ENCODE measurements around the gene LRRC42.

LRRC42 gene

DNA sequence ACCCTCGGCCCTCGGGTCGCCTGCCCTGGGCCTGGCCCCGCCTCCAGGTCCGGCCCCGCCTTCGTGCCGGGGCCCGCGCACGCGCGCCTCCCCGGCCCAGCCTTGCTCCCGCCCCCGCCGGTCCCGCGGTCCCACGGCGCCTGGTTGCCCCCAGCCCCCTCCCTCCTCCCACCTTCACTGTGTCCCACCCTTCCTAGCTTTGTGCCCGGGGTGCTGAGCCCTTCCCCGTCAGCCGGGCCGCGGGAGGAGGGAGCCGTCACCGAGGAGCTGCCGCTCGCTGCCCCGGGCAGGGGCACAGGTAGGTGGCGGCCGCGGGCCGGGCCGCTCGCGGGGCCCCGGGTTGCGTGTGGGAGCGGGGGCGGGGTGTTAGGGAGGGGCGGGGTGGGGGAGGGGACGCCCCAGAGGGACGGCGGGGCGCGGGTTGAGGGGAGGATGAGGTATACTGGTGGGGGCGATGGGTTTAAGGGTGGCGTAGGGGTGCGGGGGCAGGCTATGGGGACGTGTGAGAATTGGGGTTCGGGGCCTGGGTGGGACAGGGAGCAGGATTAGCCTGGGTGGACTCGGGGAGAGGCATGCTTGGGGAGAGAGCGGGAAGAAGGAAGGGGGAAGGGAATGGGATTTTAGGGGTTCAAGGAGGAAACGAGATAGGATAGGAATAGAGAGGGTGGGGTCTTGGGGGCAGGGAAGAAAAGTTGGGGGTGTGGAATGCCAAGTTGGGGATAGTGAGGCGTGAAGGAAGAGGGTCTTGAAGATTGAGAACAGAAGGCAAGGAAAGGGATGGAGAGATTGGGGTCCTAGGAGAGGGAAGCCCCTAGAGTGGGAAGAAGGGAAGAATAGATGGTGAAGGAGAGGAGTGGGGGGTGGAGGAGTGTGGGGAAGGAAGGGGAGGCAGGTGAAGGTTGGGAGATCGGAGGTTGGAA, at the start of gene LRRC42:
TSS of gene LRRC42 (plus strand) at position 99 of the 920 bp plus-strand sequence. CDS start 5,650 bp downstream, outside the sequence.
- DNase-seq (ENCODE audit: low read depth in 3 of 3): peak in 2 of 3 experiments; percentile 52 to 91

- no peak for DNase-seq (ENCODE audit: low read depth in 3 of 3)
These were observed 49.4 kb upstream of the LRRC42 start for GRCh38 chr1:53896635-53897229.

GRCh38 chr1:53899206-53899628, 46.9 kb upstream of the LRRC42 start:
- DNase-seq (ENCODE audit: low read depth in 3 of 3): no peak

- DNase-seq (ENCODE audit: low read depth in 3 of 3): no peak
These were observed 46.4 kb upstream of the LRRC42 start for GRCh38 chr1:53899708-53900107.

DNA sequence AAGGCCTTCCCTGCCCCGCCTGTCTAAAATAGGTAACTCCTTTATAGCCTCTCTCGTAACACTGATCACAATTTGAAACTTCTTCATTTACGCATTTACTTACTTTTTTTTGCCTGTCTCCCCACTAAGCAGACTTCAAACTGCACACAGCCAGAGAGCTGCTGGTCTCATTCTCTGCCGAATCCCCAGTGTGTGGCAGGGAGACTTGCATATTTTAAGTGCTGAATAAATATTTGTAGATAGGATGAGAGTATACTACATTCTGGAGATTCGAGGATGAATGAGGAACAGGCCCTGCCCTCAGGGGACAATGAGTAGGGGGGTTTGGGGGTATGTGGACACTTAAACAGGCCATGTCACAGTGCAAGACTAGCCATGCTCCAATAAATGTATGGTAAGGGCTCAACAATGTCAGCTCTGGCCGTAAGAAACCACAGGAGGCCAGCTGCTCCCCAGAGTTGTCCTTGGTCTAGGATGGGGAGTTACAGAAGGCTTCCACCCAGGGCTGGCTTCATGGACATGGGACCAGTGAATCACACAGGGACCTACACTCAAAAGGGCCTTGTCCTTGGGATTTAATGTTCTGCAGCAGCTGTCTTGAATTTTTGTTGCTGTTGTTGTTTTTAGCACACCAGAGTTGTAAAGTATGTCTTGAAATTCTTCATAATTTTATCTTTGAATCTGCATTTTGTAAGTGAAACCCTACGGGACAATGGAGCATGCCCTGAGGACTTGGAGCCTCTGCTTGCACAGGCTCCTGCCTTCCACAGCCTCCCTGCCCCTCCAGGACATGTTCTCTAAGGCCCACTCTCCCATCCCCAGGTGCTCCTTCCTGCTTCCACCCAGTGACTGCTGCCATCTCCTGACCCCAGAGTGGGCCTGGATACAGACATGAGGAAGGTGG, 43.7 kb upstream of the LRRC42 start:
- DNase-seq (ENCODE audit: low read depth in 3 of 3): no peak

DNA sequence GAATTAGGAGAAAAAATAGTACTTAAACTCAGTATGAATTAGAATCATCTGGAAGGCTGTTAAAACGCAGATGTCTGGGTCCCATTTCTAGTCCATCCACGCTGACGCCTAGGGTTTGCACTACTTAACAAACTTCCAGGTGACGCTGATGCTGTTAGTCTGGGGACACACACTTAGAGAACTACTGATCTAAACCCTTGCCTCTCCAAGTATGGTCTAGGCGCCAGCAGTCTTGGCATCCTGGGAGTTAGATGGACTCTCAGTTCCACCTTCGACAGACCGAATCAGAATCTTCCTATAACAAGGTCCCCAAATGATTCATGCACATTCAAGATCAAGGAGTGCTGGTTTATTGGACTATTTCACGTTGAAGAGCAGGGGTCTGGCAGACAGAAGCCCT, 40.6 kb upstream of the LRRC42 start:
- DNase-seq (ENCODE audit: low read depth in 3 of 3): no peak

GRCh38 chr1:53906121-53906520, 40.0 kb upstream of the LRRC42 start:
- no peak for DNase-seq (ENCODE audit: low read depth in 3 of 3)

DNA sequence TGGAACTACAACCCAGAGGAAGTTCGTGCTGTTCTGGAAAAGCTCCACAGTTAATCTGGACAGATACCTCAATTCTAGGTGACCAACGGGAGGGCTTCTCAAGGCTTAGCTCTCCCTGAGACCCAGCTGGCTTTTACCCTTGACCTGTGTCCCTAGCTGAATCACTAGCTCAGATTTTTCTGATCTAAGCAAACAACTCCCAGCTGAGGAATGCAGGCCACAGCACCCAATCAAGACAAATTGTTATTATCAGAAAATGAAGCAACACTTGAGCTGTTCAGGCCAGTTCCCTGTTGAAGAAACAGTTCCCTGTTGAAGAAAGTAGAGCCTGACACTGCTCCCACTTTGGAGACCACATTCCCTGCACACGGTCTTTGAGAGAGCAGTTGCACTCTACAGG, 36.2 kb upstream of the LRRC42 start:
- no peak for DNase-seq (ENCODE audit: low read depth in 3 of 3)

GRCh38 chr1:53911442-53911841, 34.7 kb upstream of the LRRC42 start:
- DNase-seq (ENCODE audit: low read depth in 3 of 3): no peak

- no peak for DNase-seq (ENCODE audit: low read depth in 3 of 3)
These were observed 32.7 kb upstream of the LRRC42 start for GRCh38 chr1:53913352-53914033.

- DNase-seq (ENCODE audit: low read depth in 3 of 3): no peak
These were observed 27.8 kb upstream of the LRRC42 start for GRCh38 chr1:53918343-53918742.

- no peak for DNase-seq (ENCODE audit: low read depth in 3 of 3)
These were observed 26.5 kb upstream of the LRRC42 start for GRCh38 chr1:53919675-53920066.

DNA sequence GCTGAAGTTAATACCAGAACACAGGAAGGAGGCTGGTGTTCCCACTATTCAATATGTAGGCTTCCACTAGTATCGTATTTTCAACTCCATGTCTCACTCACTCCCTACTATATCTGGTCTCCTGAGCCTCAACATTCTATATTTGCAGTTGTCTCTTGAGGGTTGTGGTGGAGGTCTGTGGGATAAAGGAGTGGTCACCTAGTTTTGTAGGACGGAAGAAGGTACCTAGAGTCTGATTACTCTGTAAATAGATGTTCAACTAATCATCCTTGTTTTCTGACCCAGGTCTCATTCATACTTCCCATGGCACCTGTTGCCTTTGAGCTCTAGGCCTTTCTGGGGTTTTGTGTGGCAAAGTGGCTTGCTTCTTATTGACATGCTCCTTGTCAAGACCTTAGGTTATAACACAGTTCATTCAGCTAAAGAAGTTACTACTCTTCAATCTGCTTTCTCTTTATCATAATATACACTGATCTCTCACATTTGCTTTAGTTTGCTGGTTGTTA, 18.7 kb upstream of the LRRC42 start:
- DNase-seq (ENCODE audit: low read depth in 3 of 3): no peak

- no peak for DNase-seq (ENCODE audit: low read depth in 3 of 3)
These were observed 16.7 kb upstream of the LRRC42 start for GRCh38 chr1:53929246-53929960.

- no peak for DNase-seq (ENCODE audit: low read depth in 3 of 3)
These were observed 15.2 kb upstream of the LRRC42 start for GRCh38 chr1:53930932-53931331.

DNA sequence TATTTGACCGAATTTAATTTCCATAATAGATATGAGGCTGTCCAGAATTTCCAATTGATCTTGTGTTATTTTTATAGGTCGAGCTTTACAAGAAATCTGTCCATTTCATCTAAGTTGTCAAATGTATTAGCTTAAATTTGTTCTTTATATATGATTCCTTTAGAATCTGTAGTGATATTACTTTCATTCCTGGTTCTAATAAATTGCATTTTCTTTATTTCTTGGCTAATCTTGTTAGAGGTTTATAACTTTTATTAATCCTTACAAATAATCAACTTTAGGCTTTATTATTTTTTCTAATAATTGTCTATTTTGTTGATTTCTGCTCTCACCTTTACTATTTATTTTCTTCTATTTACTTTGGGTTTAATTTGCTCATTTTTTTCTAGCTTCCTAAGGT, 14.6 kb upstream of the LRRC42 start:
- no peak for DNase-seq (ENCODE audit: low read depth in 3 of 3)

DNA sequence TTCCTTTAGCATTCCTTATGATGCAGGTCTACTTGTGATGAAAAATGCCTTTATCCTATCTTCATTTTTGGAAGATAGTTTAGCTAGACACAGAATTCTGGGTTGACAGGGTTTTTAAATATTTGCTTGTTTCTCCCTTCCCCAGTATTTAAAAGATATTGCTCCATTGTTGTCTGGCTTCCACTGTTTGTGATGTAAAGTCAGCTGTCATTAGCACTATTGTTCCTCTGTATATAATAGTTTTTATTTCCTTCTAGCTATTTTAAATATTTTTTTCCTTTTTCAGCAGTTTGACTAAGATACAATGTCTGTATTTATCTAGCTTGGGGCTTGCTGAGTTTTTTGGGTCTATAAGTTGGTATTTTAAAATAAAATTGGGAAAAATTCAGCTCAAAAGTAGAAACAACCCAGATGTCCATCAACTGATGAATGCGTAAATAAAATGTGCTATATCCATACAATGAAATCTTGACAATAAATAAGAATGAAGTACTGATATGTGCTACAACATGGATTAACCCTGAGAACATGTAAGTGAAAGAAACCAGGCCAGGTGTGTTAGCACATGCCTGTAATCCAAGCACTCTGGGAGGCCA, 11.9 kb upstream of the LRRC42 start:
- no peak for DNase-seq (ENCODE audit: low read depth in 3 of 3)

DNA sequence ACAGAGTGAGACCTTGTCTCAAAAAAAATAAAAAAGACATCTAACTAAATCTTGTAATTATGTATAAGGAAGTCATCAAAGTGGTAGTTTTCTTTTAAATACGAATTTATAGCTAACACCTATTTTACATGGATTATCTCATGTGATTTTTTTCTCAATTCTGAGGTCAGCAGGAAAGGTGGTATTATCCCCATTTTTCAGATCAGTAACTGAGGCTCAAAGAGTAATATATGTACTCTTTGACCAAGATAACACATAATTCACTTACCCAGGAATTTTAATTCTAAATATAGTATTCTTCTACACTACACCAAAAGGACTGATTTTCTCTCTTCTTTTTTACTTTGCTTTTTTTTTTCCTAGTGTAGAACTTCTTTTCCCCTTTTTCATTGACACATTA, 9.7 kb upstream of the LRRC42 start:
- no peak for DNase-seq (ENCODE audit: low read depth in 3 of 3)

GRCh38 chr1:53938136-53938830, 7.9 kb upstream of the LRRC42 start:
- DNase-seq (ENCODE audit: low read depth in 3 of 3): no peak

Data from stimulated activated CD4-positive, alpha-beta T cell treated with anti-CD3 and anti-CD28 coated beads, TNF-alpha, amount 100 ng/mL, for 4 hours (primary cell).